ENCODE results near the gene ST14.
A peak's percentile ranks its signal among the peaks of the same experiment; 100 is the strongest.

ST14 gene

DNA sequence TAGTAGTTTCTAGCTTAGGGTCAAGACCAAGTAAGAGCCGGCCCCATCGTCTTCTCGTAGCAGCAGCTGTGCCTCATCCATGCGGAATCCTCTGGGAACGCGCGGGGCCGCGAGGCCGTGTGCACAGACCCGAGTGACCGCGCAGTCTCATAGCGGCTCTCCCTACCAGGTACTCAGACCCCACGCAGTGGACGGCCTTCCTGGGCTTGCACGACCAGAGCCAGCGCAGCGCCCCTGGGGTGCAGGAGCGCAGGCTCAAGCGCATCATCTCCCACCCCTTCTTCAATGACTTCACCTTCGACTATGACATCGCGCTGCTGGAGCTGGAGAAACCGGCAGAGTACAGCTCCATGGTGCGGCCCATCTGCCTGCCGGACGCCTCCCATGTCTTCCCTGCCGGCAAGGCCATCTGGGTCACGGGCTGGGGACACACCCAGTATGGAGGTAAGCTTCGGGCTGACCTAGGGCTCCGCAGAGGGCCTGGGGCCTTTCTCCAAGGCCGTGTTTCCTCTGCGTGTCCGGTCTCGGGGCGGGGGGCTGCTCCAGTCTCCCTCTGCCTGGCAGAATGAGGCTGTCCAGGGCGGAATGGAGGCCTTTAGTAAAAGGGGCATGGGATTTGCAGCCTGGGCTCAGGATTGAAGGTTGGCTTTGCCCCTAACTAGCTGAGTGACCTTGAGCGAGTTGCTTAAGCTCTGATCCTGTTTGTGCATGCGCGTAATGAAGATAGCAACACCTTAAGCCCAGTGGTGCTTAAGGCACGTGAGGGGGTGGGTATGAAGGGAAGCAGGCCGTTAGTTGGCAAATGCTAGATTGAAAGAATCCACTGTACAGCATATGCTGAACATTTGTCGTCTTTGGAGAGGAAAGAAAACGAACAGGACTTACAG, 48.9 kb downstream of the ST14 start:
- no peak for DNase-seq (ENCODE audit: low spot score)

DNA sequence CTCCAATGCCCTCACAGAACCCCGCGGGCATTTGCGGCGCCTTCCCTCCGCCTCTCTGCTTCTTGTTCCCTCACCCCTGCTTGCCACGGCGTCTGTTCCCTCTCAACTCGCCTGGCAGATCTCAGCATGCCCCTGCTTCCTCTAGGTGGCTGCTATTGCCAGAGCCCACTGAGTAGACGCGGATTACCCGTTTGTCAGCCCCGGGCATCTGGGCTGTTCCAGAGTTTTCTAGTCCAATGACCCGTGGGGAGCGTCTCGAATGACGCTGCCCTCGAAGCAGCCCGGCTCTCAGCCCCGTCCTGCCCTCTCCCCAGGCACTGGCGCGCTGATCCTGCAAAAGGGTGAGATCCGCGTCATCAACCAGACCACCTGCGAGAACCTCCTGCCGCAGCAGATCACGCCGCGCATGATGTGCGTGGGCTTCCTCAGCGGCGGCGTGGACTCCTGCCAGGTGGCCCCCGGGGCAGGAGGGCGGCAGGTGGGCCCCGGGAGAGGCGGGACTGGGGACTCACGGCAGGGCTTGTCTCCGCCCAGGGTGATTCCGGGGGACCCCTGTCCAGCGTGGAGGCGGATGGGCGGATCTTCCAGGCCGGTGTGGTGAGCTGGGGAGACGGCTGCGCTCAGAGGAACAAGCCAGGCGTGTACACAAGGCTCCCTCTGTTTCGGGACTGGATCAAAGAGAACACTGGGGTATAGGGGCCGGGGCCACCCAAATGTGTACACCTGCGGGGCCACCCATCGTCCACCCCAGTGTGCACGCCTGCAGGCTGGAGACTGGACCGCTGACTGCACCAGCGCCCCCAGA, 49.7 kb downstream of the ST14 start:
- no peak for DNase-seq (ENCODE audit: low spot score)

DNA sequence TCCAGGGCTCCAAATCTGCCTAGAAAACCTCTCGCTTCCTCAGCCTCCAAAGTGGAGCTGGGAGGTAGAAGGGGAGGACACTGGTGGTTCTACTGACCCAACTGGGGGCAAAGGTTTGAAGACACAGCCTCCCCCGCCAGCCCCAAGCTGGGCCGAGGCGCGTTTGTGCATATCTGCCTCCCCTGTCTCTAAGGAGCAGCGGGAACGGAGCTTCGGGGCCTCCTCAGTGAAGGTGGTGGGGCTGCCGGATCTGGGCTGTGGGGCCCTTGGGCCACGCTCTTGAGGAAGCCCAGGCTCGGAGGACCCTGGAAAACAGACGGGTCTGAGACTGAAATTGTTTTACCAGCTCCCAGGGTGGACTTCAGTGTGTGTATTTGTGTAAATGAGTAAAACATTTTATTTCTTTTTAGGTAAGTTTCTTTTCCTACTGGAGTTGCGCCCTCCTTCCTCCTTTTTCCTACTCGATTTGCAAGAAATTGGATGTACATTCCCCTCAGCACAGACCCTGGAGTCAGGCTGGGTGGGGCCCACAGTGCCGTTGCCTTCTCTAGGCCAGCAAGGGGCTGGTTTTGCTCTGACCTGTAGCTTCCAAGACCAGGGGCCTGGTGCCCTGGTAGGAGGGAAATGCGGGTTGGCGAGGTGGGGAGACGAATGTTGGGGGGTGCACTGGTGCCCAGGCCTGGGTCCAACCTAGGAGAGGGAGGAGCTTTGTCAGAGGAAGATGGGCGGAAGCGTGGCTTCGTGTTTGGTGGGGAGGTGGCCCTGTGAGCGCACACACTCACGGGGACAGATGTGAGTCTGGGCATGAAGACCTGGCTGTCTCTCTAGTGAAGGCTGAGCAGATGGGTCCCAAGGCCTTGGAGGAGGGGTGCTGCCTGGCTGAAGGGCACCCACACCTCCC, 50.6 kb downstream of the ST14 start:
- no peak for DNase-seq (ENCODE audit: low spot score)

DNA sequence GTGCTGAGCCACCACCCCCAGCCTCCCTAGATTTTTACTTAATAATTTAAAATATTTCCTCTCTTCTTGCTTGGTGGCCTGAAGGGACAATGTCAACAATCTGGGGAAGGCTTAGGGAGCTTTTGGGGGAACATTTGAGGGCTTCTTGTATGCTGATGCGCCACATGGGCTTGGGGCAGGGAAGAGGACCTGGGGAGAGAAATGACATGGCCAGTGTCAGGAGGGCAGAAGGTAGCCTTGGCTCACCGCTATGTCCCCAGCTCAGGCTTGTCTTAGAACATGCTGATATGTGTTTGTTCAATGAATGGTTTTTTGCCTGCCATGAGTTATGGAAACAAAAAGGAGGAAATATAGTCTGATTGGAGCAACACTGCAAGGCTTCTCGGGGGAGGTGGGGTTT, 51.6 kb downstream of the ST14 start:
- no peak for DNase-seq (ENCODE audit: low spot score)

DNA sequence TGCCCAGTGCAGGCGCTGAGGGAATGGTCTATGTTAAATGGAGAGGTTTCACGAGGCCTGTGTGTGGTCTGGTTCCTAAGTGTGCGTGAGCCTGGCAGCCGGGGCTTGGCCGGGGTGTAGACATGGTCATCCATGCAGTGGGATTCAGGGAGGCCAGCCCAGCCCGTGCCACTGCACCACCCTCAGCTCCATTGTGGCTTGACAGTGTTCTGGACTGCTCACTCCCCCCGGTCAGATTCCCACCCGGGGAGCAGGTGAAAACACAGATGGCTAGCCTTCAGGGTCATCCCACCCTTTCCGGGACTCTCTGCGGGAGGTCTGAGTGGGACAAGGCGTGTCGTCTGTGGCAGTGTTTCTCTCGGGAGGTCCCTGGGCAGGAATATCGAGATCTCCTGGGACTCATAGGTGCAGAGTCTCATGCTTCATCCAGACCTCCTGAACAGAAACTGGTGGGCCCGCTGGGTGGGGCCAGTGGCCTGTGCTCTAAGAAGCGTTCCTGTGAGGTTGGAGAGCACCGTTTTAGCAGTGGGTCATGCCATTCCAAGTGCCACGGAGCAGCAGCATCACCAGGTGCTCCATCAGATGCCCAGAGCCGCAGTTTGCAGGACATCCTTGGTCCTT, 52.3 kb downstream of the ST14 start:
- DNase-seq (ENCODE audit: low spot score): no peak

DNA sequence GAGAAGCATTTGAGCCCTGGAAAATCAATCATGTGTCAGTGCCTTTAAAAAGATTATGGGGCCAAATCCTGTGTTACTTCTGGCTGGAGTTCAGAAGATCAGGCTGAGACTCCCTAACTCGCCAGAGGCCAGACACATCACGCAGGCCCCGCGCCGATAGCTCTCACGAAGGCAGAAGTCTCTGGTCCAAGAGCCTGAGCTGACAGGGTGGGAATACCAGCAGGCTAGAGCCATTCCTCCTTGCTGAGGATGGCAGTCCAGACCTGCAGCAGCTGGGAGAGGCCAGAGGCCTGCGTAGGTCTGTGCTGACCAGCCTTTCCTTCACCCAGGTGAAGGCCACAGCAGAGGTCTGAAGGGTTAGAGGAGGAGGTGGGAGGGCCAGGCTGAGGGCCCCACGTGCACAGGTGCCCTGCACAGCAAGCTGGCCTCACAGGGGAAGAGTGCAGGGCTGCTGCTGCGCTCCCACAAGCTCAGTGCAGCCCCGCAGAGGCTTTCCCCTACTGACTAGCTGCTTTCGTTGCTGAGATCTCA, 52.9 kb downstream of the ST14 start:
- DNase-seq (ENCODE audit: low spot score): no peak

DNA sequence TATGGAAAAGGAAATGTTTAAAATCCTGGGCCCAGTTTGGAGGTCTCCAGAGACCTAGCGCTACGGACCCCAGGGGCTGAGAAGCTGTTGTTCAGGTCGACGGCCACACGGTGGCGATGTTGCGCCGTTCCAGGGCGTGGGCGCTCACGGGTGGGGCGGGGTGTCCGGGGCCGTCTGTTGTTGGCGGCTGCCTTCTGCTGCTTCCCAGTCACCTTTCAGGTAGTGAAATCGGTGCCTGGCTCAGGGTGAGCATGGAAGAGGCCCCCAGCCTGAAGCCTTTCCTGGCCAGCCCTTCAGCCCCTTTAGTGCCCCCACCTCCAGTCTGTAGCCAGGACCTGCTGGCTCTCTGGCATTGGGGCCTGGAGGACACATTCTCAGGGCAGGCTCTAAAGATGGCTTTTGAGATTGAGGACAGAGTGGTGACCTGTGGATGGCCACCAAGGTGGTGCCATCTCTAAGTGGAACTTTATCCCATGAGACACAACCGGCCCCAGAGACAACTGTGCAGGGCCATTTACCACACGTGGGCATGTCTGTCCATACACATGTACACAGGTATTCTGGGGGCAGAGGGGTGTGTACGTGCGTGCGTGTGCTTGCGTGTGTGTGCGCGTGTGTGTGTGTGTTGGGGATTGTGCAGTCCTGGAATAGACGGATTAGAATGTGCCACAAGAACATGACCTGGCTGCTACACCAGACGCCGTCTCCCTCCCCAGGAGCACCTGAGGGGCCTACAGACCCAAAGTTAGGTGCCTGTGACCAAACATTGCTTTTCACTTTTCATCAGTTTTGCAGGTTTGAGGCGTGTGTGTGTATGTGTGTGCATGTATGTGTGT, 53.8 kb downstream of the ST14 start:
- peak; percentile 32 for DNase-seq (ENCODE audit: low spot score)

DNA sequence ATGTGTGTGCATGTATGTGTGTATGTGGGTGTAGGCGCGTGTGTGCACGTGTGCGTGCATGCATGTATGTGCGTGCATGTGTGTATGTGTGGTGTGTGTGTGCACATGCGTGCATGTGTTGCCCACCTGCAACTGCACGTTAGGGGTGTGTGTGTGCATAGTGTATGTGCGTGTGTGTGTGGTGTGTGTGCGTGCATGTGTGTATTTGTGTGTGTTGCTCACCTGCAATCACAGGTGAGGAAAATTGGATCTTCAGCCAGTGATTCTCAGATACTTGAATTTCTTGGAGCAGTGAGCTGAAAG, 54.3 kb downstream of the ST14 start:
- DNase-seq (ENCODE audit: low spot score): no peak

DNA sequence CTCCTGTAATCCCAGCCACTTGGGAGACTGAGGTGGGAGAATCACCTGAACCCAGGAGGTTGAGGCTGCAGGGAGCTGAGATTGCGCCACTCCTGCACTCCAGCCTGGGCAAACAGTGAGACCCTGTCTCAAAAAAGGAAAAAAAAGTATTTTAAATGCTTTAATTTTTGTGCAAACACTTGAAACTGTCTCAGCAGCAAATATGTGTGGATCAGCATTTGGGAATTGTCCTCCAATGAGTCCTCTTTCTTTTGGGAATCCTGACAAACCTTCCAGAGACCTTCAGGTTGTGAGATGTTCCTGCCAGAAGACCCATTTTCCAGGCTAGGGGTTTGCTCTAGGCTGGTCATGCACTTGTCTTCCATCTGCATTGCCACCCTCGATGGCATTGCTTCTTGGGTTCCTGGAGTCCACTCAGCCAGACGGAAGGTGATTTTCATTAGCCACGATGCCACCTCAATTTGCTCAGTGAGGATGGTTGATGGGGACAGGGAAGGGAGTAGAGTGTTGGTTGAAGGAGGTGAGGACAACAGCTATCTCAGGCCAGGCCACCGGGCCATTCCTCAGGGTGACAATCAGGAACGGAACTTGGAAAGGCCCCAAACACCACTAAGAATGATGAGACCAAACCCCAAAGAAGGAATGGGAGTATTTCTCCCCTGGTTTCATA, 55.4 kb downstream of the ST14 start:
- no peak for DNase-seq (ENCODE audit: low spot score)

DNA sequence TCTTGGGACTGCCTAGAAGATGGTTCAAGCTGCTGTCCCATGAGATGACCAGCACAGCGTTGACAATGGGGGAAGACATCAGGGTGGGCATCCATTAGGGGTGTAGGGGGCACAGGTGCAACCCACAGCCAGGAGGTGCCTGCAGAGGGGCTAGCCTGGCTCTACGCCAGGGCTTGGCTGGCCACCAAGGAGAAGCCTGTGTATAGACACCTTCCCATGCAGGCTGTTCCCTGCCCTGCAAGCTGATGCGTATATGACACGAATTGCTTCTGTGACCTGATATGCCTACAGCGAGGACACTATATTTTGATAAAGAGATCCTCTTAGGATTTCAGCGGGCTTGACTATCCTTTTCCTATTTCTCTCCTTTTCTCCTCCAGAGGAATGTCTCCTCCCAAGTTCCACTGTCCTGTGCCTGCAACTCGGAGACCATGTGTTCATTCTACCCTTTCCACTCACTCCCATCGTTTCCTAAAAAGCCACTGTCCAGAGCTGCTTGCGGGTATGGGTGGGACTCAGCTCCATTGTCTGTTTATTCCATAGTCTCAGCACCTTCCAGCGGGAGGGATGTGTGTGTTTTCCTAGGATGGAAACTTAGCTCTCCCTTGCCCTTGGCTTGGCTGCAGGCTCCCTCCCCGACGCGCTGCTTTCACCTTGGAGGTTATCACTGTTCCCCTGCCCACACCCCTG, 56.1 kb downstream of the ST14 start:
- no peak for DNase-seq (ENCODE audit: low spot score)

DNA sequence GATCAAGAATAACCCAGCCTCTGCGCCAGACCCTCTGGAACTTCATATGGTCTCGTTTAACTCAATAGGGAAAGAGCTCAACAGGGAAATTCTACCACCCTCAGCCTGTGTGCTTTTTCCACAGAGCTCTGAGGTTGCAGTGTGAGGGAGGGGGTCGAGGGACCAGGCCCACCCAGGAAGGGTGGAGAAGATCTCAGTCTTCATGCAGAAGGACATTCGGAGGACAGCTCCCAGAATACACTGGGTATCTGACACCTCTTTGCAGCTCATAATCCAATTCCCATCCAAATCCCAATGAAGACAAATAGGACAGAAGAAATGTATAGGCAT, 56.6 kb downstream of the ST14 start:
- no peak for DNase-seq (ENCODE audit: low spot score)

DNA sequence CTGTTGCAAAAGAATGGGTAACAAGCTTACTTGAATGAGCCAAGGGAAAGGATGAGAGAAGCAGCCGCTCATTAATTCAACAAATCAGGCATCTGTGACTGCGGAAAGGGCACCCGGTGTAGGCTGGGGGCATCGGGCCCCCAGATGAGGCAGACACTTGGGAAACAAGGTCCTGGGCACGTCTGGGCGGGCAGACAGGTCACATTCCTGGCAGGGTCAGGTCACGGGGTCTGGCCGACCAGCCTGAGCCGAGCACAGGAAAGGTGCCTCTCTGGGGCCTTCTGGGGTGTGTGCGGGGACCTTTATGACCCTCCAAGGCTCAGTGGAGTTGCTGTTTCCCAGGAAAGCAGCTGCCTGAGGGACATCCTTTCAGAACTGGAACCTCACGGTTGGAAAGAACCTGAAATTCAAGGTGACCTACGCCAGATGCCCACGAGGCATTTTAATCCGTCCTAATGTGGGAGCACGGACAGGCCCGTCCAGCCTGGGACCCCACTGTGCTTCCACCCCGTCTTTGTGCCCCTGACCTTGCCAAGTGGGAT, 57.1 kb downstream of the ST14 start:
- DNase-seq (ENCODE audit: low spot score): no peak

DNA sequence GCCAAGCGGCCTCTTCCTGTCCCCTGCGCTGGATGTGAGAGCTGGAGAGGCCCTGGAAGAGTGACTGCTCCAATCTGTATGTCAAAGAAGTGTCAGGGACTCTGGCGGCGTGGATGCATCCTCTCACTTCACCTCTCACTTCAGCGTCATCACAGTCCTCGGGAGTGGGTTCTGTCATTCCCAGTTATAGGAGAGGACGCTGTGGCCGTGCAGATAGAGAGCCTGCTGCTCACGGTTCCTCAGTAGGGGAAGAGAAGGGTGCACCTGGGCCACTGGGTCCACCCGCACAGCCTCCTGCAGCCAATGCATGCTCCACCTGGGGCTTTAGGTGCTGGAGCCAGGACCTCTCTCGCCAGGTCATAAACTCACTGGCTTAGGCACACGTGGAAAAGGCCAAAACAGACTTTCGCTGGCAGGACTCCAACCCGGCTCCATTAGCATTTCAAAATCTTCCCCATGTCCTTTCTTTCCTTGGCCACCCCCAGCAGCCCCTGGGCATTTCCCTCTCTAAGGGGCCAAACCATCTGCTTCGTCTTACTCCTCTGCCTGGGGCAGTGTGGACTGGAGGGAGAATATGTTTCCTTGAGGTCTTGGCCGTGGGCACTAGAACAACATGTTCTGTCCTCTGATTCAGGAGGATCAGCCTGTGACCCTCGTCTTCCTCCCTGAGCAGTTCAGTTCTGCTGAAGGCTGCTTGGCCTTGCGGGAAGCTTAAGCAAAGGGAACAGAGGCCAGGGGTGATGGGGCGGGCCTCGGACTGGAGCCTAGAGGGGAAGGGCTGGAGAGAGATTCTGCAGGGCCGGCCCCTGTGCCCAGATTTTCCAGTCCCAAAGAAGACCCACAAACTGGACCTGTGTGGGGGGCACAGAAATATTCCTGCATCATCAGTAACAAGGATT, 57.8 kb downstream of the ST14 start:
- no peak for DNase-seq (ENCODE audit: low spot score)

DNA sequence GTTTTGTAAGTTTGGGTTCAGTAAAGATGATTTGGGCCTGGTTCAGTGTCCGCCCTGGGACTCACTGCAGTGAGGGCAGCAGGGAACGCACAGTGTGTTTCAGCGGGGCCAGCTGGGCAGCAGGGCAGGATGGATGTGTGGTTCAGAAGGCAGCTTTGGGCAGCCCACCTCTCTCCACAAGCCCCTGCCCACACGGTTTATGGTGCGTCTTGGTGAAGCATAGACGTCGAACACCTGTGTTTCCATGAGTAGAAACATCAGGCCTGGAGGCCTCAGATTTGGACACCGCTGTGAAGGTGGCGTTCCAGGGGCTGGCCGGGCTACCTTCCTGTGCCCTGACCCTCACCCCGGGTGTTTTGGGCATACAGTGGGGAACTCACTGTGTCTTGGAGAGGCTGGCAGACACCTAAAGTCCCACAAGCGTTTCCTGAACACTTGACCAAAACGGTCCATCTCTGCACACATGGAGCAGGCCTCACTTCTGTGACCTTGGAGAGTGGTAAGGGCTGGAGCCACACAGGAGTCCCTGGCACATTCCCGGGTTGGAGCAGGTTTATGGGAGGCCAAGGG, 59.0 kb downstream of the ST14 start:
- no peak for DNase-seq (ENCODE audit: low spot score)

DNA sequence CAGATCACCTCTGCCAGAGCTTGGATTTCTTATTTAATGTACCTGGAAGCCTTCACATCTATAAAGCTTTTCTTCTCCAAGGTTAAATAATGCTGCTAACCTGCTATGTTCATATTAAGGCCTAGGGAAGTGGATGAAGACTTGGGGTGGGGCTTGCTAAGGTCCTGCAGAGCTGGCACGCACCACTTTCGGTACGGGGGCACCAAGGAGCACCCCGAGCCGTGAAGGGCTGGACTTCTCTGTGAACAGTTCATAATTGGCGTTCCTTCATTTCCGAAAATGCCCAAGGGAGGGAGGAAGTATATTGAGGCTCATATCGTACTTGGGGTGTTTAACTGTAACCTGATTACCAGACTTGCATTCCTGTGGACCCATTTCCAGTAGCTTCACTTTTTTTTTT, 59.6 kb downstream of the ST14 start:
- DNase-seq (ENCODE audit: low spot score): no peak

DNA sequence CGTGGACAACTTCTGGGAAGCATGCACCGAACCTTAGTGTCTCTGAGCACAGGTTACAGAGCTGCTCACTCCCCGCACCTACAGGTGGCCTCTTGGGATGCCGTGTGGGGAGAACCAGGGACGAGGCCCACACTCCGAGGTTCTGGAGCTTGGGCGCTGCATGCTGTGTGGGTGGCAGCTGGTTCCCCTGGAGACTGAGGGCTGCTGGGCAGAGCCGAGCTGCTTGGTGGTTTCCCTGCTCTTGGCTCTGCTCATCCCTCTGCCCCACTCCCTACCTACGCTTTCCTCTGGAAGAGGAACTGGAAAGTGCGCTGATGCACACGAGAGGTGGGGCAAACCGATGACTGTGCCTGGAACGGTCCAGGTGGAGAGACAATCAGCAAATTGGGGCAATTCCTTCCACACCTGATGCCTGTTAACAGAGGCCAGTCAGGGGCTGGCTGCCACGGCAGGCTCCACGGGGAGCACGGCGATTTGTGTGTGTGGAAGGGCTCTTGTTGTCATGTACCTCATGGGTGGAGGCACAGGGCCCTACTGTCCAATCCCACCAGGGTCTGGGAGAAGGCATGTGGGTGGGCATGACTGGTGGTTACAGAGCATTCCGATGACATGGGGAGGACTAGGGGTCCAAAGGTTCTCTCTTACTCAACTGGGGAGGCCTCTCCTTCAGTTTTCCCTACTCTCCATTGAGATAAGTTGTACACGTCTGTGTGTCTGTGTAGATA, 60.9 kb downstream of the ST14 start:
- DNase-seq (ENCODE audit: low spot score): no peak

DNA sequence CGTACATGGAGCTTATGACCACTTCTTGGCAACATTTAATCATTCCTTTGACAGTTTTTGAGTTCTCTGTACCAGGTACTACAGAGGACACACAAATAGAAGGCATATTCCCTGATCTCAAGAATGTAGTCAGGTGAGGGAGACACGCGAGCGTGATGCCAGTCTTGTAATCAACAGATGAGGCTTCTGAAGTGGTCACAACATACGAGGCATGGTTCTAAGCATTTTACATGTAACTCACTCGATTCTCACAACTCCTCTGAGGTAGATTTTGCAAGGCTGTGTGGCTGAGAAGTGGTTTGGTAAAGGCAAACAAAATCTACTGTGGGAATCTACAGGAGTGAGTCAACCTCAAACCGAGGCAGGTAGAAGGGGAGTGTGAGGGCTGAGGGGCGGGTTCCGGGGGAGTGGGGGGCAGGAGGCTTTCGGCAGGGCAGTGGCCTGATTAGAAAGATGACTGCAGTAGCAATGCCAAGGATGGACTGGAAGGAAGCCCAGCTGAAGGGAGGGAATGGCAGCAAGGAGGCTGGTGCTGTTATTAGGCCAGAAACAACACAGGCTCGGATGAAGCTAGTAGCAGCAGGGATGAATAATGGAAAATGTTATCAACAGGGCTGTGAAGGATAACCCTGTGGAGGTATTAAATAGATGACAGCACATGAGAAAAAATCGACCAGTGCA, 63.8 kb downstream of the ST14 start:
- DNase-seq (ENCODE audit: low spot score): no peak

Data from pons (tissue), 1 donor.